GM12891 (cell line): ENCODE measurements around the gene CLCN1.

Experiments
- DNase-seq: peaks from one replicate; pipeline ENCODE4 v3.0.0; 2011; ENCODE audit warnings: low spot score; ENCODE audit not compliant: insufficient read length
- FAIRE-seq: peaks from 2 replicates; lab custom pipeline; 2011; peaks lifted over from hg19 to GRCh38; lab: Jason Lieb, UNC
- PAX5 ChIP-seq: IDR thresholded peaks from 2 replicates; pipeline ENCODE4 v1.6.1; 2011; ENCODE audit warnings: low read length, moderate library complexity, mild to moderate bottlenecking; ENCODE audit not compliant: insufficient read depth, severe bottlenecking
- POLR2A ChIP-seq: IDR thresholded peaks from 2 replicates; pipeline ENCODE4 v1.6.1; 2011; ENCODE audit warnings: low read depth, low read length, control low read depth
- POLR2AphosphoS5 ChIP-seq: IDR thresholded peaks from 2 replicates; pipeline ENCODE4 v1.6.1; 2011; ENCODE audit warnings: low read depth, low read length, control low read depth
- POU2F2 ChIP-seq: IDR thresholded peaks from 2 replicates; pipeline ENCODE4 v1.6.1; 2011; ENCODE audit warnings: low read depth, mild to moderate bottlenecking, control low read depth, low read length, moderate library complexity
- SPI1 ChIP-seq: IDR thresholded peaks from 2 replicates; pipeline ENCODE4 v1.6.1; 2011; ENCODE audit warnings: low read depth, low read length, control low read depth
- TAF1 ChIP-seq: IDR thresholded peaks from 2 replicates; pipeline ENCODE4 v1.6.1; 2011; ENCODE audit warnings: low read depth, low read length, control low read depth

Gene CLCN1

DNA sequence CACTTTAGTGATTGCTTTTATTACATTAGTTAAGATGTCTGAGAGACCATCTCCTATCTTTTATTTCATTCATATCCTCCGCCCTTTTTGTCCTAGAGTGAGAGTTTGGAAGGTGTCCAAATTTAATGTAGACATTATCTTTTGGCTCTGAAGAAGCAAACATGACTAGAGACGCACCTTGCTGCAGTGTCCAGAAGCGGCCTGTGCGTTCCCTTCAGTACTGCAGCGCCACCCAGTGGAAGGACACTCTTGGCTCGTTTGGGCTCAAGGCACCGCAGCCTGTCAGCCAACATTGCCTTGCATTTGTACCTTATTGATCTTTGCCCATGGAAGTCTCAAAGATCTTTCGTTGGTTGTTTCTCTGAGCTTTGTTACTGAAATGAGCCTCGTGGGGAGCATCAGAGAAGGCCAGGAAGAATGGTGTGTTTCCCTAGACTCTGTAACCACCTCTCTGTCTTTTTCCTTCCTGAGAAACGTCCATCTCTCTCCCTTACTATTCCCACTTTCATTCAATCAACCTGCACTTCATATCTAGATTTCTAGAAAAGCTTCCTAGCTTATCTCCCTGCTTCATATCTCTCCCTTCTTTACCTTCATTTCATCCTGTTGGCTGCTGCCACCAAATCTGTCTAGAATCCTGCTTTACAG lies 10.4 kb upstream of the CLCN1 start:
- FAIRE-seq (no peak), DNase-seq (no peak)
- TF ChIP-seq POLR2AphosphoS5, result no peak
- TF ChIP-seq TAF1, result no peak
- TF ChIP-seq SPI1, result no peak
- no peak for TF ChIP-seq POU2F2
- TF ChIP-seq PAX5, result no peak
- TF ChIP-seq POLR2A, result no peak

DNA sequence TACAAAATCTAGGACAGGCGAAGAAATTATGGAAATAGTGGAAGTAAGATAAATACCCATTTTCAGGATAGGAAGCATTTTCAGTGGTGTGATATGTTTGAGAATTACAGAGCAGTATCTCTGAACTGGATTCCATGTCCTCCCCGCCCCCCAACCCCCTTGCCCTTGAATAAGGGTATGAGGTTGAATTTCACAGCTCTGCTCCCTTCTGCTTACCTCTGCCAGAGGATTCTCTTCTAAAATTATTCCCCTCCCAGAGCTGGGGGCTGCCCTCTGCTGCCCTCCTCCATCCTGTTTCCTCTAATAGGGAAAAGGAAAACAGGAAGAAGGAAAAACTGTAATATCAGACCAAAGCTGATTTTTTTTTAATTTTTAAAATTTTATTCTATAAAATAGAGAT lies 7.3 kb upstream of the CLCN1 start:
- FAIRE-seq (no peak), DNase-seq (no peak)
- no peak for TF ChIP-seq SPI1

DNA sequence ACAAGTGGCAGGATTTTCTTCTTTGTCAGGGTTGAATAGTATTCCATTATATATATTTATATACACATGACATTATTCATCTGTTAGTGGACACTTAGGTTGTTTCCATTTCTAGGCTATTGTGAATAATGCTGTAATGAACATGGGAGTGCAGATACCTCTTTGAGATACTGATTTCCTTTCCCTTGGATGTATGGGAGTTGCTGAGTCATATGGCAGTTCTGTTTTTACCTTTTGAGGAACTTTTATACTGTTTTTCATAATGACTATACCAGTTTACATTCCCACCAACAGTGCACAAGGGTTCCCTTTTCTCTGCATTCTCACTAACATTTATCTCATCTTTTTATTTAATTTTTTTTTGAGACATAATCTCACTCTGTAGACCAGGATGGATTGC lies 1.8 kb upstream of the CLCN1 start:
- DNase-seq (no peak), FAIRE-seq (no peak)
- TF ChIP-seq TAF1 (no peak), POLR2AphosphoS5 (no peak), SPI1 (no peak), PAX5 (no peak), POU2F2 (no peak), POLR2A (no peak)

DNA sequence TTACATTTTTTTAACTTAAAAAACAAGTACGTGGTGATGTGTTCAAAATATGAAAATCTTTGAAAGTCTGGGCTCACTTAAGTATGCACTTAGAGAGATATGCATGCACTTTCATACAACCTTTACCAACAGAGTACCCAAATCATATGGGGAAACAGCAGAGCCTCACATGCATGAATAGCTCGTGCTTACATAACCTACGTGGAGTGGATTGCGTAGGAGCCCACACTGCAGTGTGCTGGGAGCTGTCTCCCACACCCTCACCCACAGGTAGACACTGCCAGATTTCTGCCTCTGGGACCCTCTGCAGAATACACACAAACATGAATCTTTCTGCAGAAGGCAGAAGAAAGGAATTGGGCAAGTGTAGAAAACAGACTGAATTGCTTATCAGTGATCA lies 581 bp downstream of the CLCN1 start:
- TF ChIP-seq POU2F2 (no peak), POLR2AphosphoS5 (no peak), TAF1 (no peak), POLR2A (no peak), PAX5 (no peak), SPI1 (no peak)
- DNase-seq, result no peak
- no peak for FAIRE-seq

DNA sequence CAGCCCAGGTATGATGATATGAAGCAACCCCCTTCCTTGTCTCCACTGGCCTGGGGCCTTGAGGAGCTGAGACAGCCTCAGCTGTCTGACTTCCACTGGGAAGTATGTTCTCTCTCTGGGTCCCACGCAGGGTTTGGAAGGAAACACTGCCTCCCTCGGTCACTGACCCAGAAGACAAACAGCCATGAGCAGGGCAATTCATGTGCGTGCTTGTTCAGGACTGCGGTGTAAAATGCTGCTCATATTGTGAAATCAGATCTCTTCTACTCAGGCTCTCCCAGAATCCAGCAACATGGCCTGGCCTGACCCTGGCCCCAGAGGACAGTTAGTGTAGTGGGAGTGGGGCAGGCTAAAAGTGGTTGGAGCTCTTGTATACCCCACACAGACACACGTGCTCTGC lies 2.8 kb downstream of the CLCN1 start:
- DNase-seq (no peak), FAIRE-seq (no peak)
- no peak for TF ChIP-seq POLR2A
- TF ChIP-seq PAX5, result no peak
- no peak for TF ChIP-seq POLR2AphosphoS5
- TF ChIP-seq SPI1, result no peak
- TF ChIP-seq TAF1, result no peak
- no peak for TF ChIP-seq POU2F2

DNA sequence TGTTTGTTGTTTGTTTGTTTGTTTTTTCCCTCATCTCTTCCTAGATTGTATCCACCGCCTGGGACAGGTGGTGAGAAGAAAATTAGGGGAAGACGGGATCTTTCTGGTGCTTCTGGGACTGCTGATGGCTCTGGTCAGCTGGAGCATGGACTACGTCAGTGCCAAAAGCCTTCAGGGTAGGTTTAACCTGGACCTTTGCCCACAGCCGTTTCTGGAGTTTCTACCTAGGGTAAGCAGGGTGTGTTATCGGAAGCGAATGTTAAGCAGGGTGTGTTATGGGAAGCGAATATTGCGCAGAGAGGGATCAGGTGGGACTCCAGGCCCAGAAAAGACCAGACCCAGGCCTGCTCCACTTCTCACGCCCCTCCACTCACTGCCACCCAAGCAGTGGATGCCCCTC lies 4.7 kb downstream of the CLCN1 start:
- TF ChIP-seq POLR2A (no peak), TAF1 (no peak), POU2F2 (no peak), PAX5 (no peak), SPI1 (no peak), POLR2AphosphoS5 (no peak)
- DNase-seq, result no peak
- FAIRE-seq, result no peak

DNA sequence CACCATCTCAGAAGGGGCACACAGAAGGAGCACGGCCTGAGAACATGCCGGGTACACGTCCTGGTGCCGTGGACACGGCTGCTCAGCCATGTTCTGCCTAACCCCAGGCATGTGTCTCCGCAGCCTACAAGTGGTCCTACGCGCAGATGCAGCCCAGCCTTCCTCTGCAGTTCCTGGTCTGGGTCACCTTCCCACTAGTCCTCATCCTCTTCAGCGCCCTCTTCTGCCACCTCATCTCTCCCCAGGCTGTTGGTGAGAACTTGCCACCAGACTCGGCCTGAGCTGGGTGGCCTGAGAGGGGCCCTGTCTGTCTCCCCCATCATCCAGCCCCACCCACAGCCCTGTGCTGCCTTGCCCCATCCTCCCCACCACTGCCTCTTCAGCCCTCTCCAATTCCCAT lies 5.3 kb downstream of the CLCN1 start:
- DNase-seq, result no peak
- TF ChIP-seq PAX5, result no peak
- no peak for TF ChIP-seq POLR2A
- no peak for TF ChIP-seq POLR2AphosphoS5
- no peak for TF ChIP-seq POU2F2
- TF ChIP-seq TAF1, result no peak
- no peak for TF ChIP-seq SPI1
- no peak for FAIRE-seq

DNA sequence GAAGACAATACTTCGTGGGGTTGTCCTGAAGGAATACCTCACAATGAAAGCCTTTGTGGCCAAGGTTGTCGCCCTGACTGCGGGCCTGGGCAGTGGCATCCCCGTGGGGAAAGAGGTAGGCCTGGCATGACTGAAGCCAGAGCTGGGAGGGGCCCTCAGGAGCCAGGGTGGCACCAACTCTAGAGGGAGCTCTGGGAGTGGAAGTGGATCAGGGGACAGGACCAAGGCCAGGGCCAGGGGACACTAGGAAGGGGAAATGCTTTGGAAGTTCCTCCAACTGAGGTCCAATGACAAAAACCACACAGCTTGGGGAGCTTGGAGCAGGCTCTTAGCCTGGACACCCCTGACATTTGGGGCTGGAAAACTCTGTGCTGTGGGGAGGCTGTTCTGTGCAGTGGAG lies 5.8 kb downstream of the CLCN1 start:
- DNase-seq (no peak), FAIRE-seq (no peak)
- TF ChIP-seq POU2F2 (no peak), POLR2A (no peak), PAX5 (no peak), POLR2AphosphoS5 (no peak), SPI1 (no peak), TAF1 (no peak)

DNA sequence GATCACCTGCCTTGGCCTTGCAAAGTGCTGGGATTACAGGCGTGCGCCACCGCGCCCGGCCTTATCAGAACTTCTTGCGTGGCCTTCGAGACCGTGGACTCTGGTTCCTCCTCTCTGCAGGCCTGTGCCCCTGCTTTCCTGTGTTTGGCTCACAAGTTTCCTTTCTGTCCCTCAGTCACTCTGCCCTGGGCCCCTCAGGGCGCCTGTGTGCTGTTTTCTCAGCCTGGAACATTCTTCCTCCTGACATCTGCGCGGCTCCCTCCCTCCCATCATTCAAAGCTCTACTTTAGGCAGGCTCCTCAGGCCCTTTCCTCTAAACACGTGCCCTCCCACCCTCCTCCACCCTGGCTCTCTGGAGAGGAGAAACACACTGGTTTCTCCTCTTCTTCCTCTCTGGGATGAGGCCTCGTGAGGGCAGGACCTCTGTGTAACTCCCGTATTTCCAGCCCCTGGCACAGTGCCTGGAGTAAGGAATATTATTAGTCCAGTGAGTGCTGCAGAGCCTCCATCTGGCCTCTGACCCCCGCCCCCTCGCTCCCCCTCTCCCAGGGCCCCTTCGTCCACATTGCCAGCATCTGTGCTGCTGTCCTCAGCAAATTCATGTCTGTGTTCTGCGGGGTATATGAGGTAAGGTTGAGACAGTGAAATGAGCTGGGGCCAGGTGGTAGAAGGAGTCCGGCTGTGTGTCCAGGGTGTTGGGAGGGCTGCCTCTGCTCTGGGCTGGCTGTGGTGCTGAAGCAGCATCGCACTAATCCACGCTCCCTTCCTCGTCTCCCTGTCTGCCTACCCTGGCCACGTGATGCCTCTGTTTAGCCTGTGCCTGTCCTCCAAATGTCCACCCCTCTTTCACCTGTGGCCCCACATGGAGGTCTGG lies 7.1 kb downstream of the CLCN1 start:
- TF ChIP-seq POLR2A (no peak), PAX5 (no peak), TAF1 (no peak), POLR2AphosphoS5 (no peak), SPI1 (no peak), POU2F2 (no peak)
- DNase-seq (no peak), FAIRE-seq (no peak)

DNA sequence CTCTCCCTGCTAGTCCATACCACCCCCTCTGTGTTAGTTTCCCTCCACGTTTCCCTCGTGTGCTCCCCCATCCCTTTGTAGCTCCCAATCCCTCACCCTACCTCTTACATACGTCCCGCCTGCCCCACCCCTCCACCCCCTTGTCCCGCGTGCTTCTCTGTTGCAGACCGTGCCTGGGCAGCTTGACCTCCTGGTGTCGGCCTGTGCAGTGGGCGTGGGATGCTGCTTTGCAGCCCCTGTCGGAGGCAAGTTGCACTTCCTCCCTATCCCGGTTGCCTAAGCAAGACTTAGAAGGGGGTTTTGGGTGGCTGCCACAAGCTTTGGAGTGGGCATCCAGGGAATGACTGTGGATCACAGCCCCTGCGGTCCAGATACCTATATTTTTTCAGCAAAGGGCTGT lies 7.7 kb downstream of the CLCN1 start:
- FAIRE-seq (no peak), DNase-seq (no peak)
- TF ChIP-seq SPI1 (peak; percentile 47), POLR2A (no peak), POLR2AphosphoS5 (no peak), TAF1 (no peak), POU2F2 (no peak), PAX5 (no peak)
